ENCODE measurements around the gene CFAP70.

The CFAP70 gene

DNA sequence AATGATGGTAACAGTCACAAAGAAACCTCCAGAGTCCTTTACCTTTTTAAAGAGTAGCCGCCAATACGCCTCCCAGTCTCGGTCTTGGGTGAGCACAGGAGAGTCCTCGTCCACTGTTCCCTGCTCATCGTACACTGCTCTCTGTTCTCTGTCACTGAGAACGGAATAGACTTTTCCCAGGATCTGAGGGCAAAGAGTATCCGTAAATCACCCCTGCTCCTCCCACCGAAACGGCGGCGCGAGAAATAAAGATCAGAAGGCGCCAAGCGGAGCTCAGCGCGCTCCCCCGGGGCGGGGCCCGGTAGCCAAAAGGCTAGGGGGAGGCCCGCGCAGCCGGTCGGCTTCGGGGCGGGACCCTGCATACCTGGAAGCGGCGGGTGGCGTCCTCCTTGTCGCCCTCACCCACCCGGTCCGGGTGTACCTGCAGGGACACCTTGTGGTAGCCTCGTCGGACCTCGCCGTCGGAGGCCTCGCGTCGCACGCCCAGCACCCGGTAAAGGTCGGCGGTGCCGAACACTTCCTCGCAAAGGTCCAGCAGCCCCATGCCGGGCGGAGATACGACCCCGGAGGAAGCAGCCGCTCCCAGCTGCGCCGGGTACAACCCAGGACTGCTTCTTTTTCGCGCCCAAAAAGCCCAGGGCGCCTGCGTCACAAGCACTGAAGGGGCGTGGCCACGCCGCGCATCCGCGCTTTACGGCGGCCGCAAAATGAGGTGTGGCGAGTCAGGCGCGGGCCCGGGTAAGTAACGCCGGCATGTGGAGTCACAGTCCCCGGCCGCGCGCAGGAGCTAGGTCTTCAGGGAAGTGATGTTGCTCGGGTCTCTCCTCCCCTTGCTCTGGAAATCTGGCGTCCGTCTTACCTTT, 111.8 kb downstream of the CFAP70 start, which contains the start of gene DNAJC9:
Gene DNAJC9, minus strand, starts transcription at position 610 of the 863 bp plus-strand sequence. Its CDS starts 66 bp downstream, at position 544.
- Histone ChIP-seq H3K27ac (replicated peaks) (peak within 1 kb of the TSS; percentile 95), H3K27me3 (ENCODE audit: insufficient read depth, poor library complexity, severe bottlenecking) (no peaks in the 10 kb centered on the region), H3K4me3 (replicated peaks; ENCODE audit: insufficient read depth, low read length) (peak within 1 kb of the TSS; percentile 81)
- TF ChIP-seq POLR2AphosphoS5 (IDR thresholded peaks at IDR 0.05; ENCODE audit: low read depth) (peak; percentile 94), SPI1 (IDR thresholded peaks at IDR 0.05; ENCODE audit: borderline replicate concordance, low read depth) (peak; percentile 12; the same call in 1 of the 2 replicates), GABPA (IDR thresholded peaks at IDR 0.05; ENCODE audit: low read depth) (no peak)
- TF ChIP-seq, protein P1, sequence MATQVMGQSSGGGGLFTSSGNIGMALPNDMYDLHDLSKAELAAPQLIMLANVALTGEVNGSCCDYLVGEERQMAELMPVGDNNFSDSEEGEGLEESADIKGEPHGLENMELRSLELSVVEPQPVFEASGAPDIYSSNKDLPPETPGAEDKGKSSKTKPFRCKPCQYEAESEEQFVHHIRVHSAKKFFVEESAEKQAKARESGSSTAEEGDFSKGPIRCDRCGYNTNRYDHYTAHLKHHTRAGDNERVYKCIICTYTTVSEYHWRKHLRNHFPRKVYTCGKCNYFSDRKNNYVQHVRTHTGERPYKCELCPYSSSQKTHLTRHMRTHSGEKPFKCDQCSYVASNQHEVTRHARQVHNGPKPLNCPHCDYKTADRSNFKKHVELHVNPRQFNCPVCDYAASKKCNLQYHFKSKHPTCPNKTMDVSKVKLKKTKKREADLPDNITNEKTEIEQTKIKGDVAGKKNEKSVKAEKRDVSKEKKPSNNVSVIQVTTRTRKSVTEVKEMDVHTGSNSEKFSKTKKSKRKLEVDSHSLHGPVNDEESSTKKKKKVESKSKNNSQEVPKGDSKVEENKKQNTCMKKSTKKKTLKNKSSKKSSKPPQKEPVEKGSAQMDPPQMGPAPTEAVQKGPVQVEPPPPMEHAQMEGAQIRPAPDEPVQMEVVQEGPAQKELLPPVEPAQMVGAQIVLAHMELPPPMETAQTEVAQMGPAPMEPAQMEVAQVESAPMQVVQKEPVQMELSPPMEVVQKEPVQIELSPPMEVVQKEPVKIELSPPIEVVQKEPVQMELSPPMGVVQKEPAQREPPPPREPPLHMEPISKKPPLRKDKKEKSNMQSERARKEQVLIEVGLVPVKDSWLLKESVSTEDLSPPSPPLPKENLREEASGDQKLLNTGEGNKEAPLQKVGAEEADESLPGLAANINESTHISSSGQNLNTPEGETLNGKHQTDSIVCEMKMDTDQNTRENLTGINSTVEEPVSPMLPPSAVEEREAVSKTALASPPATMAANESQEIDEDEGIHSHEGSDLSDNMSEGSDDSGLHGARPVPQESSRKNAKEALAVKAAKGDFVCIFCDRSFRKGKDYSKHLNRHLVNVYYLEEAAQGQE (IDR thresholded peaks at IDR 0.05; ENCODE audit: insufficient replicate concordance, low read depth) = peak; percentile 67
- TF ChIP-seq, protein P2, sequence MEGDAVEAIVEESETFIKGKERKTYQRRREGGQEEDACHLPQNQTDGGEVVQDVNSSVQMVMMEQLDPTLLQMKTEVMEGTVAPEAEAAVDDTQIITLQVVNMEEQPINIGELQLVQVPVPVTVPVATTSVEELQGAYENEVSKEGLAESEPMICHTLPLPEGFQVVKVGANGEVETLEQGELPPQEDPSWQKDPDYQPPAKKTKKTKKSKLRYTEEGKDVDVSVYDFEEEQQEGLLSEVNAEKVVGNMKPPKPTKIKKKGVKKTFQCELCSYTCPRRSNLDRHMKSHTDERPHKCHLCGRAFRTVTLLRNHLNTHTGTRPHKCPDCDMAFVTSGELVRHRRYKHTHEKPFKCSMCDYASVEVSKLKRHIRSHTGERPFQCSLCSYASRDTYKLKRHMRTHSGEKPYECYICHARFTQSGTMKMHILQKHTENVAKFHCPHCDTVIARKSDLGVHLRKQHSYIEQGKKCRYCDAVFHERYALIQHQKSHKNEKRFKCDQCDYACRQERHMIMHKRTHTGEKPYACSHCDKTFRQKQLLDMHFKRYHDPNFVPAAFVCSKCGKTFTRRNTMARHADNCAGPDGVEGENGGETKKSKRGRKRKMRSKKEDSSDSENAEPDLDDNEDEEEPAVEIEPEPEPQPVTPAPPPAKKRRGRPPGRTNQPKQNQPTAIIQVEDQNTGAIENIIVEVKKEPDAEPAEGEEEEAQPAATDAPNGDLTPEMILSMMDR (IDR thresholded peaks at IDR 0.05; ENCODE audit: insufficient read depth, low read length) = no peak
- peak; percentile 91 to 96 for DNase-seq (ENCODE audit: low read depth in 1 of 2, low spot score in 1 of 2)

DNA sequence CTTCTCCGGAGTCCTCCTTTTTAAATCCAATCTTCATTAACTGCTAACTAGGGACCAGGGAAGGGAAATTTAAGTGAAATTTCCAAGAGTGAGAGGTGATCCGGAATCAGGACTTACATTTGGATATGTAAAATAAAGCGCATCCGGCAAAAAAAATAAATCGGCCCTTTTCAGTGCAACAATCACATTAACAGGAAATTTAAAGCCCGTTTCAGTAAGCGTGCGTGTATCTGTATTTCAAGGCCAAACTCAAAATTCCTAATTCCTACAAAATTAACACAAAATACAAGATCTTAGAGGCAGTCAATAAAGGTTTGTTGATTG, 112.4 kb downstream of the CFAP70 start:
- no peak for DNase-seq (ENCODE audit: low read depth in 1 of 2, low spot score in 1 of 2)
- peak overlapping the region; percentile 81 for H3K4me3 ChIP-seq (replicated peaks; ENCODE audit: insufficient read depth, low read length)
- TF ChIP-seq GABPA (IDR thresholded peaks at IDR 0.05; ENCODE audit: low read depth) (no peak), POLR2AphosphoS5 (IDR thresholded peaks at IDR 0.05; ENCODE audit: low read depth) (no peak), SPI1 (IDR thresholded peaks at IDR 0.05; ENCODE audit: borderline replicate concordance, low read depth) (no peak)
- TF ChIP-seq, protein P1 (IDR thresholded peaks at IDR 0.05; ENCODE audit: insufficient replicate concordance, low read depth) = no peak
- TF ChIP-seq, protein P2 (IDR thresholded peaks at IDR 0.05; ENCODE audit: insufficient read depth, low read length) = no peak
- no peaks in the 10 kb centered on the region for H3K27me3 ChIP-seq (ENCODE audit: insufficient read depth, poor library complexity, severe bottlenecking)
- peak overlapping the region; percentile 95 for H3K27ac ChIP-seq (replicated peaks)

DNA sequence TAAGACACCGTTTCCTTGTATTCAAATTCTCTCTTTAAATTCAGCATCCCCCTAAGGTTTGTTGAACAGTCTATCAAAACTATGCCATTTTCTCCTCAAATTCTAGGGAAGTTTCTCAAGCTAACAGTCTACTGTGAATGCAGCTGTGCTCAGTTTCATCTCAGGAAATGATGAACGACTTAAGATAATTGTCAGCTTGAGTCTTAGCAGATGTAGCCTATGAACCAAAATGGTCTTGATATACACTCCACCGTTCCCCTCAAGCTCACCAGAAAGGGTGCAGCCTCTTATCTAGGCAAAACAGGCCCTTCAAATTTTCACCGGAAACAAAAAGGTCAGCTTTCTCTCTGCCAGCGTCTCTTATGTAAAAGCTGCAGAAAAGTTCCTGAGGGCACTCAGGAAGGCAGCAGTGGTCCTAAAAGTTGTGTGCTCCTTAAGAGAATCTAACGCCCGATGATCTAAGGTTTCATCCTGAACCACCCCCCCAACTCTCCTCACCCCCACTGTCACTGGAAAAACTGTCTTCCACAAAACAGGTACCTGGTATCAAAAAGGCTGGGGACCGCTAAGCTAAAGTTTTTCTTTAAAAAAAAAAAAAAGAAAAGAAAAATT, 113.7 kb downstream of the CFAP70 start:
- peak overlapping the region; percentile 27 for H3K27ac ChIP-seq (replicated peaks)
- TF ChIP-seq GABPA (IDR thresholded peaks at IDR 0.05; ENCODE audit: low read depth) (no peak), POLR2AphosphoS5 (IDR thresholded peaks at IDR 0.05; ENCODE audit: low read depth) (no peak), SPI1 (IDR thresholded peaks at IDR 0.05; ENCODE audit: borderline replicate concordance, low read depth) (no peak)
- TF ChIP-seq, protein P1 (IDR thresholded peaks at IDR 0.05; ENCODE audit: insufficient replicate concordance, low read depth) = no peak
- TF ChIP-seq, protein P2 (IDR thresholded peaks at IDR 0.05; ENCODE audit: insufficient read depth, low read length) = no peak
- DNase-seq (ENCODE audit: low read depth in 1 of 2, low spot score in 1 of 2) = no peak

More for the DNA sequence above, 113.7 kb downstream of the CFAP70 start:
- H3K27me3 ChIP-seq (ENCODE audit: insufficient read depth, poor library complexity, severe bottlenecking) = no peaks in the 10 kb centered on the region
- peak overlapping the region; percentile 81 for H3K4me3 ChIP-seq (replicated peaks; ENCODE audit: insufficient read depth, low read length)
